Peyer's patch (tissue), 4 donors: ENCODE data around the gene C18orf63.

Experiments
- POLR2A ChIP-seq, 2 donors: fragments of 450-650 bp; IDR thresholded peaks; one replicate each; pipeline ENCODE4 v1.5.1; 2017; ENCODE audit warnings: antibody characterized with exemption in 2 of 2, mild to moderate bottlenecking in 2 of 2, moderate library complexity in 2 of 2
- TF ChIP-seq, protein P1 (sequence below), 6 experiments: fragments of 450-650 bp in 4 of 6; fragments of 200-600 bp in 2 of 6; sonication (generic) in 1 of 6; IDR thresholded peaks; one replicate each; pipeline ENCODE4 v1.5.1; 2017 to 2019; ENCODE audit warnings: antibody characterized with exemption in 6 of 6, mild to moderate bottlenecking in 3 of 6, moderate library complexity in 1 of 6

DNA sequence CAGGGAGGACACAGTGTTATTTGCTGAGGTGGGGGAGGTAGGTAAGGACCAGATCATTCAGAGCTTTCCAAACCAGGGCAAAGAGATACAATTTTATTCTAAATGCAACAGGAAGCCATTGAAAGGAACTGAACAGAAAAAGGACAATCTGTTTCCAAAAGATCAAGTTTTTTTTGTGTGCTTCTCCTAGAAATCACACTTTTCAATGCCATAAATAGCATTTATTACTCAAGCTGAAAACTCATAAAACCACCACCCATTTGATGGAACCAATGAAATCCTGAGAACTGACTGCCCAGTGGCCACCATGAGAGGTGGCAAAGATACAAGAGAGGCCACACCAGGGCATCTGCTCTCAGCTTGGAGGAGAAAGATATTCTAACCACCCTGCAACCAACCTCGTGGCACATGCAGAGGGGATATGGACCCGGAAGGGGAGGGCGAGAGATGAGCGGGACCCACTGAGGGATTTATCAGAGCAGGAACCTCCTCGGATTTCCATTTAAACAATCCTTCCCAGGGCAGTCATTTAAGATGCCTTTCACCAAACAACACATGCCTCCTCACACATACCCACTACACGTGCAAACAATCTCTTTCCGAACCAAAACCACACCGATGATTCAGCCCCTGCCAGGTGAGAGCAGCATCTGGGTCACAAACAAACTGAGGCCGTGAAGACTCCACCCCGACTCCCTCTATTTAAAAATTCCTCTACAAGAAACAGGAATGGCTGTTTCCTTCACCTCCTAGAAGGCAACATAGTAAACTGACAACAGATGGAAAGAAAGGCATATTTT lies 32.7 kb upstream of the C18orf63 start:
- TF ChIP-seq, protein P1, sequence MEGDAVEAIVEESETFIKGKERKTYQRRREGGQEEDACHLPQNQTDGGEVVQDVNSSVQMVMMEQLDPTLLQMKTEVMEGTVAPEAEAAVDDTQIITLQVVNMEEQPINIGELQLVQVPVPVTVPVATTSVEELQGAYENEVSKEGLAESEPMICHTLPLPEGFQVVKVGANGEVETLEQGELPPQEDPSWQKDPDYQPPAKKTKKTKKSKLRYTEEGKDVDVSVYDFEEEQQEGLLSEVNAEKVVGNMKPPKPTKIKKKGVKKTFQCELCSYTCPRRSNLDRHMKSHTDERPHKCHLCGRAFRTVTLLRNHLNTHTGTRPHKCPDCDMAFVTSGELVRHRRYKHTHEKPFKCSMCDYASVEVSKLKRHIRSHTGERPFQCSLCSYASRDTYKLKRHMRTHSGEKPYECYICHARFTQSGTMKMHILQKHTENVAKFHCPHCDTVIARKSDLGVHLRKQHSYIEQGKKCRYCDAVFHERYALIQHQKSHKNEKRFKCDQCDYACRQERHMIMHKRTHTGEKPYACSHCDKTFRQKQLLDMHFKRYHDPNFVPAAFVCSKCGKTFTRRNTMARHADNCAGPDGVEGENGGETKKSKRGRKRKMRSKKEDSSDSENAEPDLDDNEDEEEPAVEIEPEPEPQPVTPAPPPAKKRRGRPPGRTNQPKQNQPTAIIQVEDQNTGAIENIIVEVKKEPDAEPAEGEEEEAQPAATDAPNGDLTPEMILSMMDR (IDR thresholded peaks at IDR 0.05) = no peak
- no peak for TF ChIP-seq POLR2A (IDR thresholded peaks at IDR 0.05)
